ENCODE measurements around the gene SPIB.
"Not testable (repeated sequence)": the region's sequence is repeated elsewhere in the genome, so short reads cannot be mapped to it uniquely, and the experiment has no call there.

The SPIB gene

GRCh38 chr19:50447750-50448149 lies 29.0 kb downstream of the SPIB start:
- no peak for DNase-seq

- DNase-seq: peak; percentile 10
Measured at GRCh38 chr19:50449236-50449899, 30.6 kb downstream of the SPIB start.

- DNase-seq: no peak
Measured at GRCh38 chr19:50450369-50451222, 31.9 kb downstream of the SPIB start.

GRCh38 chr19:50451223-50451534 lies 32.4 kb downstream of the SPIB start:
- no peak for DNase-seq

GRCh38 chr19:50453243-50453642 lies 34.5 kb downstream of the SPIB start:
- no peak for DNase-seq

GRCh38 chr19:50455992-50456391 lies 37.3 kb downstream of the SPIB start:
- no peak for DNase-seq

- no peak for DNase-seq
Measured at GRCh38 chr19:50457300-50457699, 38.6 kb downstream of the SPIB start.

GRCh38 chr19:50458396-50459066 lies 39.8 kb downstream of the SPIB start:
- DNase-seq: no peak

GRCh38 chr19:50459067-50459456 lies 40.3 kb downstream of the SPIB start:
- DNase-seq: no peak

GRCh38 chr19:50459638-50460037 lies 40.9 kb downstream of the SPIB start:
- no peak for DNase-seq

- peak; percentile 35 for DNase-seq
Measured at GRCh38 chr19:50460161-50460765, 41.5 kb downstream of the SPIB start.

- DNase-seq: peak; percentile 82
Measured at GRCh38 chr19:50461066-50461875, 42.5 kb downstream of the SPIB start.

GRCh38 chr19:50462970-50463369 lies 44.2 kb downstream of the SPIB start:
- no peak for DNase-seq

- no peak for DNase-seq
Measured at GRCh38 chr19:50464348-50464747, 45.6 kb downstream of the SPIB start.

GRCh38 chr19:50465000-50465399 lies 46.3 kb downstream of the SPIB start:
- no peak for DNase-seq

GRCh38 chr19:50465986-50466705 lies 47.4 kb downstream of the SPIB start:
- DNase-seq: peak; percentile 77

GRCh38 chr19:50466706-50467039 lies 47.9 kb downstream of the SPIB start:
- DNase-seq: no peak

- DNase-seq: no peak
Measured at GRCh38 chr19:50467566-50467965, 48.8 kb downstream of the SPIB start.

- DNase-seq: no peak
Measured at GRCh38 chr19:50468818-50469217, 50.1 kb downstream of the SPIB start.

- DNase-seq: not testable (repeated sequence)
Measured at GRCh38 chr19:50473336-50473735, 54.6 kb downstream of the SPIB start.

- no peak for DNase-seq
Measured at GRCh38 chr19:50475101-50475568, 56.4 kb downstream of the SPIB start.

GRCh38 chr19:50475736-50476223 lies 57.0 kb downstream of the SPIB start:
- DNase-seq: no peak

Measured in NCI-H69 (cell line).